Neural cell (in vitro differentiated cells): Measurements from ENCODE around the gene KIAA0586. TPM values are rescaled to one million over a fixed set of nuclear protein-coding genes. Genes with fewer than 3 reads are reported as not detected.
"Not testable (repeated sequence)": the region's sequence is repeated elsewhere in the genome, so short reads cannot be mapped to it uniquely, and the experiment has no call there.

Experiments used
- H2AFZ ChIP-seq: fragments of 200-600, 300-800 bp; sonication (generic), shearing (Covaris generic); 2 replicates; pipeline ENCODE4 v1.6.0; 2014; ENCODE audit warnings: low read depth, mild to moderate bottlenecking, antibody characterized with exemption, low read length, moderate library complexity
- H3F3A ChIP-seq: fragments of 200-600 bp; shearing (Covaris generic); 2 replicates; pipeline ENCODE4 v1.6.1; 2016; ENCODE audit warnings: mild to moderate bottlenecking, moderate library complexity, mixed read lengths, antibody characterized with exemption, low read length; ENCODE audit not compliant: insufficient read depth, poor library complexity, severe bottlenecking
- H3K27ac ChIP-seq: fragments of 200-600, 300-800 bp; sonication (generic), shearing (Covaris generic); 2 replicates; pipeline ENCODE4 v1.5.1; 2014; ENCODE audit warnings: mild to moderate bottlenecking, low read length, moderate library complexity
- H3K27me3 ChIP-seq: fragments of 300-800, 200-600 bp; sonication (generic), shearing (Covaris generic); 2 replicates; pipeline ENCODE4 v1.6.0; 2014; ENCODE audit warnings: mild to moderate bottlenecking, low read depth, low read length, moderate library complexity; ENCODE audit not compliant: insufficient read depth
- H3K36me3 ChIP-seq: fragments of 300-800, 200-600 bp; sonication (generic), shearing (Covaris generic); 2 replicates; pipeline ENCODE4 v1.5.1; 2014; ENCODE audit warnings: mild to moderate bottlenecking, antibody characterized with exemption, low read length, moderate library complexity; ENCODE audit not compliant: insufficient read depth
- H3K4me2 ChIP-seq: fragments of 300-800, 200-600 bp; sonication (generic), shearing (Covaris generic); 2 replicates; pipeline ENCODE4 v1.6.0; 2014; ENCODE audit warnings: mild to moderate bottlenecking, low read length
- H3K4me3 ChIP-seq: fragments of 300-800, 200-600 bp; sonication (generic), shearing (Covaris generic); 2 replicates; pipeline ENCODE4 v1.5.1; 2014; ENCODE audit warnings: mild to moderate bottlenecking, low read length, moderate library complexity
- H3K79me2 ChIP-seq: fragments of 200-600 bp; shearing (Covaris generic); replicated peaks from 2 replicates; pipeline ENCODE4 v1.6.0; 2014; ENCODE audit warnings: mild to moderate bottlenecking, low read length, moderate library complexity; ENCODE audit not compliant: insufficient read depth
- H3K9ac ChIP-seq: fragments of 300-800, 200-600 bp; sonication (generic), shearing (Covaris generic); 2 replicates; pipeline ENCODE4 v1.6.1; 2016; ENCODE audit warnings: mild to moderate bottlenecking, low read length, mixed read lengths
- H3K9me2 ChIP-seq: fragments of 200-600 bp; shearing (Covaris generic); 2 replicates; pipeline ENCODE4 v1.6.1; 2016; ENCODE audit warnings: mild to moderate bottlenecking, low read length, mixed read lengths; ENCODE audit not compliant: insufficient read depth
- H3K9me3 ChIP-seq: fragments of 200-600, 300-800 bp; sonication (generic), shearing (Covaris generic); 2 replicates; pipeline ENCODE4 v1.6.1; 2016; ENCODE audit warnings: mild to moderate bottlenecking, mixed run types, low read length, moderate library complexity, mixed read lengths
- H4K20me1 ChIP-seq: fragments of 200-600 bp; shearing (Covaris generic); 2 replicates; pipeline ENCODE4 v1.6.1; 2016; ENCODE audit warnings: mild to moderate bottlenecking, mixed run types; ENCODE audit not compliant: insufficient read depth
- CTCF ChIP-seq: fragments of 450-650 bp; IDR thresholded peaks from 2 replicates; pipeline ENCODE4 v1.5.1; 2014; ENCODE audit warnings: antibody characterized with exemption, mild to moderate bottlenecking, moderate library complexity; ENCODE audit not compliant: poor library complexity, severe bottlenecking
- EP300 ChIP-seq: fragments of 450-650 bp; conservative IDR thresholded peaks from 2 replicates; pipeline ENCODE4 v1.6.1; 2014; ENCODE audit warnings: antibody characterized with exemption, mild to moderate bottlenecking, moderate library complexity; ENCODE audit not compliant: poor library complexity, severe bottlenecking
- EZH2 ChIP-seq: fragments of 200-600, 300-800 bp; shearing (Covaris generic), sonication (generic); IDR thresholded peaks from 2 replicates; pipeline ENCODE4 v1.6.1; 2014; ENCODE audit warnings: antibody characterized with exemption, low read length, borderline replicate concordance, mild to moderate bottlenecking; ENCODE audit not compliant: insufficient read depth, poor library complexity, severe bottlenecking
- MXI1 ChIP-seq: fragments of 450-650 bp; conservative IDR thresholded peaks from 2 replicates; pipeline ENCODE4 v1.6.1; 2014; ENCODE audit warnings: antibody characterized with exemption, mild to moderate bottlenecking; ENCODE audit not compliant: poor library complexity, severe bottlenecking
- POLR2AphosphoS5 ChIP-seq: IDR thresholded peaks from 2 replicates; pipeline ENCODE4 v1.6.1; 2012
- RAD21 ChIP-seq: fragments of 450-650 bp; conservative IDR thresholded peaks from 2 replicates; pipeline ENCODE4 v1.6.1; 2014; ENCODE audit warnings: antibody characterized with exemption, mild to moderate bottlenecking, moderate library complexity
- REST ChIP-seq: IDR thresholded peaks from 2 replicates; pipeline ENCODE4 v1.6.1; 2012; ENCODE audit warnings: borderline replicate concordance
- SMC3 ChIP-seq: fragments of 450-650 bp; conservative IDR thresholded peaks from 2 replicates; pipeline ENCODE4 v1.6.1; 2014; ENCODE audit warnings: antibody characterized with exemption, mild to moderate bottlenecking, moderate library complexity; ENCODE audit not compliant: poor library complexity
- TAF1 ChIP-seq: IDR thresholded peaks from 2 replicates; pipeline ENCODE4 v1.6.1; 2012; ENCODE audit warnings: low read depth
- polyA plus RNA-seq: library from polyadenylated mRNA; depleted of rRNA; stranded (reverse); fragments of >200 nt; gene quantifications from 2 replicates; pipeline ENCODE4 v1.2.3, GENCODE V29; 2014

KIAA0586 gene
- polyA plus RNA-seq, 1 donor from 2014 or later = 8.0 TPM

- Histone ChIP-seq H2AFZ (no peak overlapping the region), H3K27ac (no peak overlapping the region), H4K20me1 (no peaks in the 10 kb centered on the region), H3K79me2 (no peaks in the 10 kb centered on the region), H3K36me3 (no peaks in the 10 kb centered on the region), H3K4me2 (no peak overlapping the region), H3K4me3 (no peak overlapping the region), H3F3A (no peaks in the 10 kb centered on the region), H3K9me2 (no peaks in the 10 kb centered on the region), H3K27me3 (no peaks in the 10 kb centered on the region), H3K9ac (no peak overlapping the region), H3K9me3 (no peaks in the 10 kb centered on the region)
- no peak for TF ChIP-seq TAF1
Measured at GRCh38 chr14:58517592-58517991, 90.1 kb downstream of the KIAA0586 start.

GRCh38 chr14:58525691-58526090, 98.2 kb downstream of the KIAA0586 start:
- not testable (repeated sequence) for H3K27ac ChIP-seq, H2AFZ ChIP-seq, H3K4me3 ChIP-seq, H3K27me3 ChIP-seq, H3K9me3 ChIP-seq, H3K4me2 ChIP-seq, H3K79me2 ChIP-seq, H3K9me2 ChIP-seq, H3F3A ChIP-seq, H3K36me3 ChIP-seq, H4K20me1 ChIP-seq, H3K9ac ChIP-seq

GRCh38 chr14:58533446-58533845, 105.9 kb downstream of the KIAA0586 start:
- Histone ChIP-seq H3K4me3 (no peak overlapping the region), H3K9ac (no peak overlapping the region), H3K9me3 (no peaks in the 10 kb centered on the region), H3K27ac (peak overlapping the region; percentile 27), H3K36me3 (no peaks in the 10 kb centered on the region), H3K9me2 (no peaks in the 10 kb centered on the region), H2AFZ (no peak overlapping the region), H4K20me1 (no peaks in the 10 kb centered on the region), H3K4me2 (no peak overlapping the region), H3K27me3 (no peaks in the 10 kb centered on the region), H3F3A (no peaks in the 10 kb centered on the region), H3K79me2 (no peaks in the 10 kb centered on the region)
- TF ChIP-seq EZH2 = no peak
- TF ChIP-seq MXI1 = no peak
- no peak for TF ChIP-seq EP300
- TF ChIP-seq SMC3 = no peak
- no peak for TF ChIP-seq REST
- TF ChIP-seq CTCF = no peak
- no peak for TF ChIP-seq POLR2AphosphoS5
- TF ChIP-seq RAD21 = no peak
- TF ChIP-seq TAF1 = no peak
